ENCODE results near the gene PLSCR4. TPM values are rescaled to one million over a fixed set of nuclear protein-coding genes. Genes with fewer than 3 reads are reported as not detected.

PLSCR4 gene
- polyA plus RNA-seq, 2 of the 4 experiments (the other 2 are of a cell fraction): 8.3 to 17.2 TPM

GRCh38 chr3:146156095-146156494 is 94.8 kb downstream of the PLSCR4 start:
- Histone ChIP-seq H3K4me2 (peak overlapping the region; percentile 97), H3K27ac (peak overlapping the region; percentile 45 to 72), H3K4me1 (peaks cover 74% of the 10 kb centered on the region), H3K4me3 (peak overlapping the region; percentile 90), H3K9me3 (no peaks in the 10 kb centered on the region)
- no peak for TF ChIP-seq ZSCAN20 (CRISPR knock-in tag; IDR thresholded peaks at IDR 0.05)
- TF ChIP-seq TFCP2L1 (CRISPR knock-in tag; IDR thresholded peaks at IDR 0.05): no peak
- TF ChIP-seq CBX8 (IDR thresholded peaks at IDR 0.05): no peak
- no peak for TF ChIP-seq MAFK (IDR thresholded peaks at IDR 0.05; ENCODE audit: partially characterized antibody)
- TF ChIP-seq ZNF302 (CRISPR knock-in tag; IDR thresholded peaks at IDR 0.05): no peak
- TF ChIP-seq TP53 (CRISPR knock-in tag; IDR thresholded peaks at IDR 0.05): no peak
- no peak for ATAC-seq
- ChIA-PET CTCF (interaction anchor here (1.0 to 3.1 kb wide), 9 partner anchors 10 to 422 kb away, joined by 3 to 17 read pairs (median 4); no protein-coding TSS in a partner anchor), POLR2A (interaction anchor here (0.8 kb wide), 1 partner anchor 66 kb away, joined by 3 read pairs; no protein-coding TSS in a partner anchor)
- FAIRE-seq: no peak
- WGBS (ENCODE audit: missing lambda C conversion rate): 28% methylated on average over 4 of the region's 4 CpGs
- DNase-seq (ENCODE audit: low read depth in 1 of 2, low spot score in 1 of 2): no peak

DNA sequence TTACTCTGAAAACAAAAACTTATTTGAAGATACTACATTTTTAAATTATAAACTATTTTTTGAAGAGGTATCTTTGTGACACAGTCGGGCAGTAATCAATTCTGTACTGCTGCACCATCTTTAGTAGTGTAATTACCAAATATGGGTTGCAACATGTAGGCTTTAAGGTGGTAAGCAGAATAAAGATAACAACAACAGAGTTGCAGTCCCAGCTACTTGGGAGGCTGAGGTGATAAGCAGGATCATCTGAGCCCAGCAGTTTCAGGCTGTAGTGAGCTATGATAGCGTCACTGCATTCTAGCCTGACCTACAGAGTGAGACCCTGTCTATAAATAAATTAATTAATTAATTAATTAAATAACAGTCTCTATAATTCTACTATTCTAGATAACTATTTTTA is 95.9 kb downstream of the PLSCR4 start:
- DNase-seq (ENCODE audit: low read depth in 1 of 2, low spot score in 1 of 2) (no peak), ATAC-seq (no peak), FAIRE-seq (no peak)
- ChIA-PET POLR2A (no interaction called here), CTCF (interaction anchor here (1.1 to 3.1 kb wide), 5 partner anchors 9 to 172 kb away, joined by 4 to 17 read pairs (median 7); no protein-coding TSS in a partner anchor)
- H3K9me3 ChIP-seq: no peaks in the 10 kb centered on the region
- peaks cover 85% of the 10 kb centered on the region for H3K4me1 ChIP-seq
- H3K4me2 ChIP-seq: peak overlapping the region; percentile 97
- peak overlapping the region in 1 of 2 experiments; percentile 3; a peak in 1 of 6 replicates for H3K27ac ChIP-seq
- TF ChIP-seq, protein P1, sequence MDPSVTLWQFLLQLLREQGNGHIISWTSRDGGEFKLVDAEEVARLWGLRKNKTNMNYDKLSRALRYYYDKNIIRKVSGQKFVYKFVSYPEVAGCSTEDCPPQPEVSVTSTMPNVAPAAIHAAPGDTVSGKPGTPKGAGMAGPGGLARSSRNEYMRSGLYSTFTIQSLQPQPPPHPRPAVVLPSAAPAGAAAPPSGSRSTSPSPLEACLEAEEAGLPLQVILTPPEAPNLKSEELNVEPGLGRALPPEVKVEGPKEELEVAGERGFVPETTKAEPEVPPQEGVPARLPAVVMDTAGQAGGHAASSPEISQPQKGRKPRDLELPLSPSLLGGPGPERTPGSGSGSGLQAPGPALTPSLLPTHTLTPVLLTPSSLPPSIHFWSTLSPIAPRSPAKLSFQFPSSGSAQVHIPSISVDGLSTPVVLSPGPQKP (IDR thresholded peaks at IDR 0.05; ENCODE audit: low read depth, low read length): no peak
- H3K4me3 ChIP-seq: no peak overlapping the region
- 26% methylated on average over 2 of the region's 2 CpGs for WGBS (ENCODE audit: missing lambda C conversion rate)

DNA sequence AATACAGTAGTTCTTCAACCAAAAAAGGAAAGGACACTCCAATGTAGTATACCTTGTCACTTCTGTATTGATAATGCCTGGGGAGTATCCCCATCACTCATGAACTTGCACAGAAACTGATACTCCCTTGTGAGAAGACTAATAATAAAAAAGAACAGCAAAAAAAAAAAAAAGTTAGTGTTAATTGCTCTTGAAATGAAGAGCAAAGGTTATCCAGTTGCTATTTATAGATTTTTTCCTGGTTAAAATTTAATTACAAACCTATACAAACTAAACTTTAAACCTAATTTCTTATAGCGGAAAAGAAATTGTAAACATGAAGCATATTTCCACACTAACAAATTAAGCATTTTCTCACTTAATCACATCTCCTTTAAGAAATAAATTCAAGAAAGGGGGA is 96.6 kb downstream of the PLSCR4 start:
- H3K4me3 ChIP-seq: no peak overlapping the region
- WGBS (ENCODE audit: missing lambda C conversion rate): 92% methylated on average over 1 of the region's 1 CpG
- peaks cover 92% of the 10 kb centered on the region for H3K4me1 ChIP-seq
- TF ChIP-seq JUN (IDR thresholded peaks at IDR 0.05) (no peak), RCOR1 (IDR thresholded peaks at IDR 0.05; ENCODE audit: low read depth, low read length) (no peak), ZC3H11A (IDR thresholded peaks at IDR 0.05) (no peak), HOXB5 (CRISPR knock-in tag; IDR thresholded peaks at IDR 0.05) (no peak), HMGXB4 (CRISPR knock-in tag; IDR thresholded peaks at IDR 0.05; ENCODE audit: borderline replicate concordance) (no peak), ESRRA (IDR thresholded peaks at IDR 0.05; ENCODE audit: borderline replicate concordance, low read length) (no peak), JUNB (IDR thresholded peaks at IDR 0.05) (no peak), MAZ (IDR thresholded peaks at IDR 0.05; ENCODE audit: borderline replicate concordance, low read depth, low read length) (no peak), EHF (CRISPR knock-in tag; IDR thresholded peaks at IDR 0.05) (no peak), HDAC2 (IDR thresholded peaks at IDR 0.05) (no peak)
- TF ChIP-seq, protein P2, sequence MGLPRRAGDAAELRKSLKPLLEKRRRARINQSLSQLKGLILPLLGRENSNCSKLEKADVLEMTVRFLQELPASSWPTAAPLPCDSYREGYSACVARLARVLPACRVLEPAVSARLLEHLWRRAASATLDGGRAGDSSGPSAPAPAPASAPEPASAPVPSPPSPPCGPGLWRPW (IDR thresholded peaks at IDR 0.05): no peak
- TF ChIP-seq, protein P3, sequence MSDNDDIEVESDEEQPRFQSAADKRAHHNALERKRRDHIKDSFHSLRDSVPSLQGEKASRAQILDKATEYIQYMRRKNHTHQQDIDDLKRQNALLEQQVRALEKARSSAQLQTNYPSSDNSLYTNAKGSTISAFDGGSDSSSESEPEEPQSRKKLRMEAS (IDR thresholded peaks at IDR 0.05): no peak
- CTCF ChIA-PET: interaction anchor here (1.4 kb wide), 1 partner anchor 8 kb away, joined by 7 read pairs; no protein-coding TSS in a partner anchor
- H3K4me2 ChIP-seq: peak overlapping the region; percentile 97
- H3K27ac ChIP-seq: no peak overlapping the region
- DNase-seq (ENCODE audit: low read depth in 1 of 2, low spot score in 1 of 2) (no peak), FAIRE-seq (no peak), ATAC-seq (no peak)
- POLR2A ChIA-PET: no interaction called here
- no peaks in the 10 kb centered on the region for H3K9me3 ChIP-seq

Data from A549 (cell line).